Neural cell (in vitro differentiated cells): ENCODE measurements around the gene FAM174C.

Experiments used
- EZH2 ChIP-seq: fragments of 200-600, 300-800 bp; shearing (Covaris generic), sonication (generic); IDR thresholded peaks from 2 replicates; pipeline ENCODE4 v1.6.1; 2014; ENCODE audit warnings: antibody characterized with exemption, low read length, borderline replicate concordance, mild to moderate bottlenecking; ENCODE audit not compliant: insufficient read depth, poor library complexity, severe bottlenecking
- MXI1 ChIP-seq: fragments of 450-650 bp; conservative IDR thresholded peaks from 2 replicates; pipeline ENCODE4 v1.6.1; 2014; ENCODE audit warnings: antibody characterized with exemption, mild to moderate bottlenecking; ENCODE audit not compliant: poor library complexity, severe bottlenecking
- POLR2AphosphoS5 ChIP-seq: IDR thresholded peaks from 2 replicates; pipeline ENCODE4 v1.6.1; 2012
- RAD21 ChIP-seq: fragments of 450-650 bp; conservative IDR thresholded peaks from 2 replicates; pipeline ENCODE4 v1.6.1; 2014; ENCODE audit warnings: antibody characterized with exemption, mild to moderate bottlenecking, moderate library complexity
- TAF1 ChIP-seq: IDR thresholded peaks from 2 replicates; pipeline ENCODE4 v1.6.1; 2012; ENCODE audit warnings: low read depth
- TF ChIP-seq, protein P1 (sequence below): fragments of 450-650 bp; IDR thresholded peaks from 2 replicates; pipeline ENCODE4 v1.5.1; 2014; ENCODE audit warnings: antibody characterized with exemption, mild to moderate bottlenecking, moderate library complexity; ENCODE audit not compliant: poor library complexity, severe bottlenecking
- TF ChIP-seq, protein P2 (sequence below): IDR thresholded peaks from 2 replicates; pipeline ENCODE4 v1.6.1; 2012; ENCODE audit warnings: borderline replicate concordance

DNA sequence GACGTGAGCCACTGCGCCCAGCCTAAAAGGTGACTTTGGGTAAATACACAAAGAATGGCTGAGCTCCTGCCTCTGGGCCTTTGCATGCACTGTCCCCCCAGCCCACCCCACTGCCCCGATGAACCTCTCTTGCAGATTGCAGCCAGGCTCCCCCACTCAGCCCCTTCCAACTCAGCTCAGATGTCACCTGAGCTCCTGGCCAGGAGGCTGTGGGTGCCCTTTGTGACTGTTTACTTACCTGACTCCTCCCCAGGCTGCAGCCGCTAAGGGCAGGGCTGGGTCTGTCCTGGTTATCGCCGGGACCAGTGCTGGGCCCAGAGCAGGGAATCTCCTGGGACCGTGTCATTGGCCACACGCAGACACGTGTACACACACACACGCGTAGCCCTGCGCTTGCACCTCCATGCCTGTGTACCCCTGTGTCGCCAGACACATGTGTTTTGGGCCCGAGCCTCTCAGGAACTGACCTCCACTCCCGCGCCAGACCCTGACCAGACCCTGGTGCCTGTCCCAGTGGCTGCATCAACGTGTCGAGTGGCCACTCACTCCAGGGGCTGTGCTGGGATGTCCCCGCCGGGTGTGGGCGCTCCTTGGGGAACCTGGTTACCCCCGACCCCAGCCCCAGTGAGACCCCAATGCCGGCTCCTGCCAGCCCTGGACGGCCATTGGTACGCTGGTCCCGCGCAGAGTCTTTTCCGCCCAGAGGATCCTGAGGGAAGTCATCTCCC, 29.0 kb downstream of the FAM174C start:
- TF ChIP-seq, protein P1, sequence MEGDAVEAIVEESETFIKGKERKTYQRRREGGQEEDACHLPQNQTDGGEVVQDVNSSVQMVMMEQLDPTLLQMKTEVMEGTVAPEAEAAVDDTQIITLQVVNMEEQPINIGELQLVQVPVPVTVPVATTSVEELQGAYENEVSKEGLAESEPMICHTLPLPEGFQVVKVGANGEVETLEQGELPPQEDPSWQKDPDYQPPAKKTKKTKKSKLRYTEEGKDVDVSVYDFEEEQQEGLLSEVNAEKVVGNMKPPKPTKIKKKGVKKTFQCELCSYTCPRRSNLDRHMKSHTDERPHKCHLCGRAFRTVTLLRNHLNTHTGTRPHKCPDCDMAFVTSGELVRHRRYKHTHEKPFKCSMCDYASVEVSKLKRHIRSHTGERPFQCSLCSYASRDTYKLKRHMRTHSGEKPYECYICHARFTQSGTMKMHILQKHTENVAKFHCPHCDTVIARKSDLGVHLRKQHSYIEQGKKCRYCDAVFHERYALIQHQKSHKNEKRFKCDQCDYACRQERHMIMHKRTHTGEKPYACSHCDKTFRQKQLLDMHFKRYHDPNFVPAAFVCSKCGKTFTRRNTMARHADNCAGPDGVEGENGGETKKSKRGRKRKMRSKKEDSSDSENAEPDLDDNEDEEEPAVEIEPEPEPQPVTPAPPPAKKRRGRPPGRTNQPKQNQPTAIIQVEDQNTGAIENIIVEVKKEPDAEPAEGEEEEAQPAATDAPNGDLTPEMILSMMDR, result no peak
- TF ChIP-seq, protein P2, sequence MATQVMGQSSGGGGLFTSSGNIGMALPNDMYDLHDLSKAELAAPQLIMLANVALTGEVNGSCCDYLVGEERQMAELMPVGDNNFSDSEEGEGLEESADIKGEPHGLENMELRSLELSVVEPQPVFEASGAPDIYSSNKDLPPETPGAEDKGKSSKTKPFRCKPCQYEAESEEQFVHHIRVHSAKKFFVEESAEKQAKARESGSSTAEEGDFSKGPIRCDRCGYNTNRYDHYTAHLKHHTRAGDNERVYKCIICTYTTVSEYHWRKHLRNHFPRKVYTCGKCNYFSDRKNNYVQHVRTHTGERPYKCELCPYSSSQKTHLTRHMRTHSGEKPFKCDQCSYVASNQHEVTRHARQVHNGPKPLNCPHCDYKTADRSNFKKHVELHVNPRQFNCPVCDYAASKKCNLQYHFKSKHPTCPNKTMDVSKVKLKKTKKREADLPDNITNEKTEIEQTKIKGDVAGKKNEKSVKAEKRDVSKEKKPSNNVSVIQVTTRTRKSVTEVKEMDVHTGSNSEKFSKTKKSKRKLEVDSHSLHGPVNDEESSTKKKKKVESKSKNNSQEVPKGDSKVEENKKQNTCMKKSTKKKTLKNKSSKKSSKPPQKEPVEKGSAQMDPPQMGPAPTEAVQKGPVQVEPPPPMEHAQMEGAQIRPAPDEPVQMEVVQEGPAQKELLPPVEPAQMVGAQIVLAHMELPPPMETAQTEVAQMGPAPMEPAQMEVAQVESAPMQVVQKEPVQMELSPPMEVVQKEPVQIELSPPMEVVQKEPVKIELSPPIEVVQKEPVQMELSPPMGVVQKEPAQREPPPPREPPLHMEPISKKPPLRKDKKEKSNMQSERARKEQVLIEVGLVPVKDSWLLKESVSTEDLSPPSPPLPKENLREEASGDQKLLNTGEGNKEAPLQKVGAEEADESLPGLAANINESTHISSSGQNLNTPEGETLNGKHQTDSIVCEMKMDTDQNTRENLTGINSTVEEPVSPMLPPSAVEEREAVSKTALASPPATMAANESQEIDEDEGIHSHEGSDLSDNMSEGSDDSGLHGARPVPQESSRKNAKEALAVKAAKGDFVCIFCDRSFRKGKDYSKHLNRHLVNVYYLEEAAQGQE, result no peak
- TF ChIP-seq RAD21, result no peak
- TF ChIP-seq MXI1, result no peak
- TF ChIP-seq TAF1, result no peak
- no peak for TF ChIP-seq POLR2AphosphoS5
- no peak for TF ChIP-seq EZH2
